ENCODE measurements around the gene GBP3. TPM values are rescaled to one million over a fixed set of nuclear protein-coding genes. Genes with fewer than 3 reads are reported as not detected.

The GBP3 gene
- total RNA-seq, 1 donor from 2014 or later: 12.0 TPM

Other genes with a start within 250 kb of the GBP3 start
- gene GTF2B, start 131.3 kb downstream of the GBP3 start, total RNA-seq: 45.5 and 49.1 TPM in 2 replicates
- 28.5 and 32.5 TPM in 2 replicates for gene KYAT3, start 30.2 kb downstream of the GBP3 start, total RNA-seq
- 35.8 and 38.9 TPM in 2 replicates for gene RBMXL1, start 30.2 kb downstream of the GBP3 start, total RNA-seq
- 39.1 and 39.5 TPM in 2 replicates for gene GBP1, start 42.3 kb upstream of the GBP3 start, total RNA-seq
- 225 and 229 TPM in 2 replicates for gene GBP2, start 103.2 kb upstream of the GBP3 start, total RNA-seq
- gene GBP7, start 153.1 kb upstream of the GBP3 start, total RNA-seq: not detected in 2 replicates
- 36.8 and 37.5 TPM in 2 replicates for gene GBP4, start 176.1 kb upstream of the GBP3 start, total RNA-seq
- gene GBP5, start 250.0 kb upstream of the GBP3 start, total RNA-seq: 145 and 154 TPM in 2 replicates

Measured in activated T-helper 1 cell treated with anti-CD3 and anti-CD28 coated beads, Interleukin-12 subunit alpha, Interleukin-12 subunit beta, Interleukin-2, Interleukin-4 antibody, amounts not matched to agents 30 ng/mL and 10 ng/mL and 1 ng/mL, durations not matched to agents 14 hours and 24 hours and 36 hours (primary cell).